Neural cell (in vitro differentiated cells): ENCODE data around the gene UBE3D. TPM values are rescaled to one million over a fixed set of nuclear protein-coding genes. Genes with fewer than 3 reads are reported as not detected.

Source experiments
- H2AFZ ChIP-seq: fragments of 200-600, 300-800 bp; sonication (generic), shearing (Covaris generic); 2 replicates; pipeline ENCODE4 v1.6.0; 2014; ENCODE audit warnings: low read depth, mild to moderate bottlenecking, antibody characterized with exemption, low read length, moderate library complexity
- H3F3A ChIP-seq: fragments of 200-600 bp; shearing (Covaris generic); 2 replicates; pipeline ENCODE4 v1.6.1; 2016; ENCODE audit warnings: mild to moderate bottlenecking, moderate library complexity, mixed read lengths, antibody characterized with exemption, low read length; ENCODE audit not compliant: insufficient read depth, poor library complexity, severe bottlenecking
- H3K27ac ChIP-seq: fragments of 200-600, 300-800 bp; sonication (generic), shearing (Covaris generic); 2 replicates; pipeline ENCODE4 v1.5.1; 2014; ENCODE audit warnings: mild to moderate bottlenecking, low read length, moderate library complexity
- H3K27me3 ChIP-seq: fragments of 300-800, 200-600 bp; sonication (generic), shearing (Covaris generic); 2 replicates; pipeline ENCODE4 v1.6.0; 2014; ENCODE audit warnings: mild to moderate bottlenecking, low read depth, low read length, moderate library complexity; ENCODE audit not compliant: insufficient read depth
- H3K36me3 ChIP-seq: fragments of 300-800, 200-600 bp; sonication (generic), shearing (Covaris generic); 2 replicates; pipeline ENCODE4 v1.5.1; 2014; ENCODE audit warnings: mild to moderate bottlenecking, antibody characterized with exemption, low read length, moderate library complexity; ENCODE audit not compliant: insufficient read depth
- H3K4me2 ChIP-seq: fragments of 300-800, 200-600 bp; sonication (generic), shearing (Covaris generic); 2 replicates; pipeline ENCODE4 v1.6.0; 2014; ENCODE audit warnings: mild to moderate bottlenecking, low read length
- H3K4me3 ChIP-seq: fragments of 300-800, 200-600 bp; sonication (generic), shearing (Covaris generic); 2 replicates; pipeline ENCODE4 v1.5.1; 2014; ENCODE audit warnings: mild to moderate bottlenecking, low read length, moderate library complexity
- H3K79me2 ChIP-seq: fragments of 200-600 bp; shearing (Covaris generic); replicated peaks from 2 replicates; pipeline ENCODE4 v1.6.0; 2014; ENCODE audit warnings: mild to moderate bottlenecking, low read length, moderate library complexity; ENCODE audit not compliant: insufficient read depth
- H3K9ac ChIP-seq: fragments of 300-800, 200-600 bp; sonication (generic), shearing (Covaris generic); 2 replicates; pipeline ENCODE4 v1.6.1; 2016; ENCODE audit warnings: mild to moderate bottlenecking, low read length, mixed read lengths
- H3K9me2 ChIP-seq: fragments of 200-600 bp; shearing (Covaris generic); 2 replicates; pipeline ENCODE4 v1.6.1; 2016; ENCODE audit warnings: mild to moderate bottlenecking, low read length, mixed read lengths; ENCODE audit not compliant: insufficient read depth
- H3K9me3 ChIP-seq: fragments of 200-600, 300-800 bp; sonication (generic), shearing (Covaris generic); 2 replicates; pipeline ENCODE4 v1.6.1; 2016; ENCODE audit warnings: mild to moderate bottlenecking, mixed run types, low read length, moderate library complexity, mixed read lengths
- H4K20me1 ChIP-seq: fragments of 200-600 bp; shearing (Covaris generic); 2 replicates; pipeline ENCODE4 v1.6.1; 2016; ENCODE audit warnings: mild to moderate bottlenecking, mixed run types; ENCODE audit not compliant: insufficient read depth
- CTCF ChIP-seq: fragments of 450-650 bp; IDR thresholded peaks from 2 replicates; pipeline ENCODE4 v1.5.1; 2014; ENCODE audit warnings: antibody characterized with exemption, mild to moderate bottlenecking, moderate library complexity; ENCODE audit not compliant: poor library complexity, severe bottlenecking
- EP300 ChIP-seq: fragments of 450-650 bp; conservative IDR thresholded peaks from 2 replicates; pipeline ENCODE4 v1.6.1; 2014; ENCODE audit warnings: antibody characterized with exemption, mild to moderate bottlenecking, moderate library complexity; ENCODE audit not compliant: poor library complexity, severe bottlenecking
- EZH2 ChIP-seq: fragments of 200-600, 300-800 bp; shearing (Covaris generic), sonication (generic); IDR thresholded peaks from 2 replicates; pipeline ENCODE4 v1.6.1; 2014; ENCODE audit warnings: antibody characterized with exemption, low read length, borderline replicate concordance, mild to moderate bottlenecking; ENCODE audit not compliant: insufficient read depth, poor library complexity, severe bottlenecking
- MXI1 ChIP-seq: fragments of 450-650 bp; conservative IDR thresholded peaks from 2 replicates; pipeline ENCODE4 v1.6.1; 2014; ENCODE audit warnings: antibody characterized with exemption, mild to moderate bottlenecking; ENCODE audit not compliant: poor library complexity, severe bottlenecking
- POLR2AphosphoS5 ChIP-seq: IDR thresholded peaks from 2 replicates; pipeline ENCODE4 v1.6.1; 2012
- RAD21 ChIP-seq: fragments of 450-650 bp; conservative IDR thresholded peaks from 2 replicates; pipeline ENCODE4 v1.6.1; 2014; ENCODE audit warnings: antibody characterized with exemption, mild to moderate bottlenecking, moderate library complexity
- REST ChIP-seq: IDR thresholded peaks from 2 replicates; pipeline ENCODE4 v1.6.1; 2012; ENCODE audit warnings: borderline replicate concordance
- SMC3 ChIP-seq: fragments of 450-650 bp; conservative IDR thresholded peaks from 2 replicates; pipeline ENCODE4 v1.6.1; 2014; ENCODE audit warnings: antibody characterized with exemption, mild to moderate bottlenecking, moderate library complexity; ENCODE audit not compliant: poor library complexity
- TAF1 ChIP-seq: IDR thresholded peaks from 2 replicates; pipeline ENCODE4 v1.6.1; 2012; ENCODE audit warnings: low read depth
- polyA plus RNA-seq: library from polyadenylated mRNA; depleted of rRNA; stranded (reverse); fragments of >200 nt; gene quantifications from 2 replicates; pipeline ENCODE4 v1.2.3, GENCODE V29; 2014

Gene UBE3D
- polyA plus RNA-seq, 1 donor from 2014 or later: 11.6 TPM

- TF ChIP-seq REST: no peak
- no peak for TF ChIP-seq RAD21
- no peak for TF ChIP-seq POLR2AphosphoS5
- TF ChIP-seq CTCF: no peak
- TF ChIP-seq SMC3: no peak
- no peak for TF ChIP-seq TAF1
- TF ChIP-seq EP300: no peak
- no peak for TF ChIP-seq EZH2
- no peak for TF ChIP-seq MXI1
- H3K4me2 ChIP-seq: no peak overlapping the region
- H3K79me2 ChIP-seq: no peaks in the 10 kb centered on the region
- no peak overlapping the region for H3K9ac ChIP-seq
- H4K20me1 ChIP-seq: no peaks in the 10 kb centered on the region
- H3K9me2 ChIP-seq: no peaks in the 10 kb centered on the region
- H3K4me3 ChIP-seq: no peak overlapping the region
- H3K27ac ChIP-seq: no peak overlapping the region
- H3K27me3 ChIP-seq: no peaks in the 10 kb centered on the region
- no peak overlapping the region for H2AFZ ChIP-seq
- H3F3A ChIP-seq: no peaks in the 10 kb centered on the region
- H3K9me3 ChIP-seq: no peaks in the 10 kb centered on the region
- H3K36me3 ChIP-seq: no peaks in the 10 kb centered on the region
These were observed 80.9 kb downstream of the UBE3D start for GRCh38 chr6:82984720-82985119.

- Histone ChIP-seq H3K79me2 (no peaks in the 10 kb centered on the region), H4K20me1 (no peaks in the 10 kb centered on the region), H2AFZ (no peak overlapping the region), H3K27me3 (no peaks in the 10 kb centered on the region), H3K4me2 (no peak overlapping the region), H3K9ac (no peak overlapping the region), H3K9me3 (no peaks in the 10 kb centered on the region), H3K9me2 (no peaks in the 10 kb centered on the region), H3F3A (no peaks in the 10 kb centered on the region), H3K27ac (no peak overlapping the region), H3K4me3 (no peak overlapping the region), H3K36me3 (no peaks in the 10 kb centered on the region)
- TF ChIP-seq TAF1: no peak
- TF ChIP-seq MXI1: no peak
- no peak for TF ChIP-seq RAD21
- TF ChIP-seq CTCF: no peak
- no peak for TF ChIP-seq POLR2AphosphoS5
- TF ChIP-seq EP300: no peak
- no peak for TF ChIP-seq REST
- no peak for TF ChIP-seq SMC3
- no peak for TF ChIP-seq EZH2
These were observed 85.6 kb downstream of the UBE3D start for GRCh38 chr6:82980086-82980485.
